Measurements from ENCODE around the gene MITF.

MITF gene

DNA sequence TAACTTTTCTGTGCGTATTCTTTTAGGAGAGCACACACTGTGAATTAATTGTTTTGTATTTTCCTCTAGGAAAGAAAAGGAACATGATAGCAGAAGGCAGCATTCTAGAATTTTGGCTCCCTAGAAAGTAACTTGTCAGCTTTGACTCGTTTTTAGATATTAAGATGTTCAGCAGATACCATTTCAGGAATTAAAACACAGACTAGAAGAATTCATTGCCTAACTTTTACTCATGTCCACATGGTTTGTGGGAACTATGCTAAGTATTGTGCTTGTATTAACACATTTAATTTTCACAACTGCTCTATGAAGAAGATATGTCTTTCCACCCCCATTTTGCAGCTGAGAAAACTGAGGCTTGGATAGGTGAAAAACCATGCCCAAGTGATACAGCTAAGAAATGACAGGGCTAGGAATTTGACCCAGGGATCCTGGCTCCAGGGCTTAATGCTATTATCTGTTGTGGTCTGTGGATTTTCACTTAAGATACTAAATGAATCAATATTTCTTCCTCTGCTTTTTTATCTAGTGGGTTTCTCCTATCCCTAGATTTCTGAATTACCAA lies 128.8 kb downstream of the MITF start:
- in situ Hi-C loops (cut with HindIII; ENCODE audit: low sequenced_read_pairs), result loop anchor here (25.0 kb wide), 1 partner anchor 181 kb away; no protein-coding TSS in a partner anchor

DNA sequence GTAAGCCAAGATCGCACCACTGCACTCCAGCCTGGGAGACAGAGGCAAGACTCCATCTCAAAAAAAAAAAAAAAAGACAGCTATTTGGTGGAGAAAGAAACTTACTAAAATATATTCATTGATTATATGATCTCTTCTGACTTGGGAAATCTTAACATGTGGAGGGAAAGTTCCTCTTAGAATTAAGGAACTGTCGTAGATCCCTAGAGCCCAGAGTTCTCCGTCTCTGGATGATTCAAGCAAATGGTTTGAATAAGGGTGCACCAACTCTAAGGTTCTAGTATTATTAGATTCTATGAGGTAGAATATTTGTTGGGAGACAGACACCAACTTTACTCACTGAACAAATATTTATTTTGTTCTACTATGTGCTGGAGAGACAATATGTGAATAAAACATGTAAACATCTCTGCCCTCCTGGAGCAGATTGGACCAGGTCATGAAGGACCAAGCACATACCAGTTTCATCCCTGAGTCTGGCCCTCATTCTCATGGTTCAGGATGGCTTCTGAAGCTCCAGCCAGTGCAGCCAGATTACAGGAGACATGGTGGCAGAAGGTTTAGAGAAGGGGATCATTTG lies 129.7 kb downstream of the MITF start:
- in situ Hi-C loops (cut with HindIII; ENCODE audit: low sequenced_read_pairs), result loop anchor here (25.0 kb wide), 1 partner anchor 182 kb away; no protein-coding TSS in a partner anchor

DNA sequence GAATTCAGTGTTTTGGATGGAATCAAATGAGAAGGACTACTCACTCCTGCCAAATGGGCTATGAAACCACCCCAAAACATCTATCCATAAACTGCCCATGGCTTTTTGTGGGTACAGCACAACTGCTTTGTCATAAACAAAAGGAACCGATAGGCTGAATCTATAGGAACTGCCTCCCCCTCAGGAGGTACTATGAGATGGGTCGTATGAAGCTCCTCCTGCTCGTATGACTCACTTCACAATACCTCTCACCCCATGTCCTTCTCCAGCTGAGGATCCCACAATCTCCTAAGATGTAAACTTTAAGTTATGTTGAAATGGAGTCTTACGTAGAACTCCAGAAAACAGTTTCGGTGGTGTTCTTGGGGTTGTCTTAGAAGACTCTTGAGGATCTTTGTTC lies 130.4 kb downstream of the MITF start:
- in situ Hi-C loops (cut with HindIII; ENCODE audit: low sequenced_read_pairs), result loop anchor here (25.0 kb wide), 1 partner anchor 182 kb away; no protein-coding TSS in a partner anchor

DNA sequence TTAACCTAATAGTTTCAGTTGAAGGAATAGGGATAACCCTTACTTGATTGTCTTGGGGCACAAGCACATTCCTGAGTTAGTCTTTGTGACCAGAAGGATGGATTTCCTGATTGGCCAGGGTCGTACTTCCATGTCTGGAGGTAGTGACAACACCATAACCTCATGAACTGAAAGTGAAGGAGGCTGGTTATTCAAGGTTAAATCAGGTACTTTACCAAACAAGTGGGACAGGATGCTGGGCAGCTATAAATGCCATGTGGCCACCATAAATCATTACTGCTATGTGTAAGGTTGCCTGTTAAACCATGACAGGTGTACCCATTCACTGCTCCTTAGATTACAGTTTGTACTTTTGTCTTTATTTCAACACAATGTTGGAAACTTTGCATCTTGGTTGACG lies 132.0 kb downstream of the MITF start:
- in situ Hi-C loops (cut with HindIII; ENCODE audit: low sequenced_read_pairs), result loop anchor here (25.0 kb wide), 1 partner anchor 184 kb away; no protein-coding TSS in a partner anchor

DNA sequence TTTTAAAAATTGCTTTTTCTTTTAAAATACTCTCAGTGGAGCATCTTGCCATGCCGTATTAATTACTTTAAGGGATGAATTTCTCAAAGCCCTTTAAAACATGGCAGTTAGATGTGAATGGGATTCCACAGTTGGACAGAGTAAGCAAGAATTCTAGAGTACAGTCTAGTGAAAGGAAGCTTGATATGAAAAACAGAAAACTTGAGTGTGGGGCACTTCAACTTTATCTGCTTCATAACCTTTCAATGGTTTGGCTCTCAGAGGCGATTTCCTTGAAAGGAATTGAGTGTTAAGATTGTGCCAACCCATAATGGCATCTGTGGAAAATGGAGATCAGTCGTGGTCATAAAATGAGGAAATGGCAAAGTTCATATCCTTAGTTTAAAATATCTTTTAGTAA lies 132.6 kb downstream of the MITF start:
- in situ Hi-C loops (cut with HindIII; ENCODE audit: low sequenced_read_pairs), result loop anchor here (25.0 kb wide), 1 partner anchor 185 kb away; no protein-coding TSS in a partner anchor

DNA sequence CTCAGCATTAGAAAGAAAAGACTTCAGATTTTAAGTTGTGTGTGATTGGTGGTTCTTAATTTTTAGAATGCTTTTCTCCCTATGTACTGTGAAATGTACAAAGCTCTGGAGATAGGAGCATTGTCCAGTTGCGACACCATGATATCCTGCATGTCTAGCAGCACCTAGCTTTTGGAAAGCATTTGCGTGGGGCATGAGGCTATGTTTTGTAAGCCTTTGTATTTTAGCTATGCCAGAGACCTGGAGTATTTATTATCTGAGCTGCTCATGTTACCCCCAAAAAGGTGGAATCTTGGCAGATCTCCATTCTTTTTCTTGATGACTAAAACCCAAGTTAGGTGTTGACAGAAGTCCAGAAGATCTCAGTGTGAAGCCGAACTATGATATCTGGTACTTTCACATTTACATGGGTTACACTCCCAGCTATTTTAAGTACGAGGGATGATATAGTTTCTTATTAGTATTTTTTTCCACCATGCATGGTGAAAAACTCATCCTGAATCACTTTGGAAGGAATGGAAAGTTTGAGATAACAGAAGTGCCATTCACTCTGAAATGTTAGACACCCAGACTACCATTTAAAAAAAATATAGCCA lies 133.6 kb downstream of the MITF start:
- in situ Hi-C loops (cut with HindIII; ENCODE audit: low sequenced_read_pairs), result loop anchor here (25.0 kb wide), 1 partner anchor 186 kb away; no protein-coding TSS in a partner anchor

DNA sequence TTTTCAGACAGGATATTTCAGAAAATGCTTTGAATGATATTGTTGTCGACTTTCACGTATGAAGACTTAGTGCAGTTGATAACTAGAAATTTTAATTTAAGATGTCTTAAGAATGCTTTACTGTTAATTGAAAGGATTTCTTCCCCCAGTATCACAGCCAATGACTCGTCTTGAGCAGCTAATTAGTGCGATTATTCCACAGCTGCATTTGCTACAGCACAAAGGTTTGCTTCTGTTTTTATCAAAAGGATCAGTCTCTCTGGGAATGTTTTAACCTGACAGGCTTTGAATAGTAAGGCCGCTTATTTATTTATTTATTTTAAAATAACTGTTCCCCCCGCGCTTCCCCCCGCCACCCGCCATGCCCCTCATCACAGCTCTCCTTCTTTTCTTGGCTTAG lies 136.8 kb downstream of the MITF start:
- in situ Hi-C loops (cut with HindIII; ENCODE audit: low sequenced_read_pairs), result no loop called here

DNA sequence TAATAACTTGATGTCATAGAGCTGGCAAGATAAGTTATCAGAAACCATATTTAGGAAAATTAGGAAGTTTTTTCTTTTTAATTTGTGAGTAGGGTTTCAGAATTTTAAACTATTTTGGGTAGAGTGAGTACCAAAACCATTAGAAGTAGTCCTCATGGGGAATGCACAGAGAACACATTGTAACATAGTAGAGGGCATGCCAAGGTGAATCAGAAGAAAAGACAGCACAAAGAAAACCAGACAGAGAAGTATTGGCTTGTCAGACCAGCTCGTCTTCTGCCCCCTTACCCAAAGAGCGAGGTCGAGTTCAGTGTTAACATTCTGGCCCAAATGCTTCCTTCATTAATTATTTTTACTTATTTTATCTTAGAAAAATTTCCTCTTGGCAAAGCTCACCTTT lies 139.0 kb downstream of the MITF start:
- in situ Hi-C loops (cut with HindIII; ENCODE audit: low sequenced_read_pairs), result no loop called here

DNA sequence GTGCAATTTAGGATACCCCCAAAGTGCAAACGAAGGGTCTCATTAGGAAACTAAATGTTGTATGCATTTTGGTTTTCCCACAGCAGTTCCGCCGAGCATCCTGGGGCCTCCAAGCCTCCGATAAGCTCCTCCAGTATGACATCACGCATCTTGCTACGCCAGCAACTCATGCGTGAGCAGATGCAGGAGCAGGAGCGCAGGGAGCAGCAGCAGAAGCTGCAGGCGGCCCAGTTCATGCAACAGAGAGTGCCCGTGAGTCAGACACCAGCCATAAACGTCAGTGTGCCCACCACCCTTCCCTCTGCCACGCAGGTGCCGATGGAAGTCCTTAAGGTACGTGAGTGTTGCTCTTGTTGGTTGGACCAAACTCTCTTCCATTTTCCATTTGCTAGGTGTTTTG lies 139.8 kb downstream of the MITF start:
- in situ Hi-C loops (cut with HindIII; ENCODE audit: low sequenced_read_pairs), result no loop called here

DNA sequence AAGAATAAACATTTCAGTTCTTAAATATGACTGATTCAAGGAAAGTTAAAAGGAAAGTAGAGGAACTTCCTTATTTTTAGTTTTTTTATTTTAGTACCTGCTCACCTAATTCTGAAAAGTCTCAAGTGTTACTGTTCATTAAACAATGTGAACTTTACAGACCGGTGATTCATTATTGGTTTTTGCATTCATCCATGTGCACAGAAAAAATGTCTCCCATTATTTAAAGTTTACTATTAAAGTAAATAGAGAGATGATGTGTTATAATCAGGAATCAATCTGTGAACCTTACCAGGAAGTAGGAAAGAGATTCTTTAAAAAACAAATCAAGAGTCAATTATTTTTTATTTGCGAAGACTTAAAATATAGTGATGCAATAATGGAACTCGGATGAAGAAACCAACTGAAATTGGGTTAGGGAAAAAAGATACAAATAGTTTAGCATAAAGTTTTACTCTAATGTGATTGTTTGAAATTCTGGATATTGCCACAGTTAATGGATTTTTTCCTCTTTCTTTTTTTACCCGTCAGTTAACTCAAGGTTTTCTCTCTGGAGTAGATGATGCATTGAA lies 140.9 kb downstream of the MITF start:
- in situ Hi-C loops (cut with HindIII; ENCODE audit: low sequenced_read_pairs), result no loop called here

DNA sequence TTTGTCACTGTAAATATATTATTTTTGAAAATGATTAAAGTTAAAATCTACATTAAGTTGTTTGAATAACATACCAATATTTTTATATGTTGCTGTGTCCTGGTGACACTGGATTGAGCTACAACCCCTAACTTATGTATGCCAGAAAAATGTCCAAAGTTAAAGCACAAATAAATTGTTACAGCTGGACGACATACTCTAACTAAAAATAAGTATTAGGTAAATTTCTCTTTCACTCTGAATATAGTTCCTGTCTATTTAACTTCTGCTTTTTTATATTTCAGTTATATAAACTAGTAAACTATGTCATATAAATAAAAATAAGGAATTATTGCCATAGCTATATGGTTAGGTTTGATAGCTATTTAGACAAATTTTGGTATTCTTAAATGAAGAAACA lies 141.8 kb downstream of the MITF start:
- in situ Hi-C loops (cut with HindIII; ENCODE audit: low sequenced_read_pairs), result no loop called here

DNA sequence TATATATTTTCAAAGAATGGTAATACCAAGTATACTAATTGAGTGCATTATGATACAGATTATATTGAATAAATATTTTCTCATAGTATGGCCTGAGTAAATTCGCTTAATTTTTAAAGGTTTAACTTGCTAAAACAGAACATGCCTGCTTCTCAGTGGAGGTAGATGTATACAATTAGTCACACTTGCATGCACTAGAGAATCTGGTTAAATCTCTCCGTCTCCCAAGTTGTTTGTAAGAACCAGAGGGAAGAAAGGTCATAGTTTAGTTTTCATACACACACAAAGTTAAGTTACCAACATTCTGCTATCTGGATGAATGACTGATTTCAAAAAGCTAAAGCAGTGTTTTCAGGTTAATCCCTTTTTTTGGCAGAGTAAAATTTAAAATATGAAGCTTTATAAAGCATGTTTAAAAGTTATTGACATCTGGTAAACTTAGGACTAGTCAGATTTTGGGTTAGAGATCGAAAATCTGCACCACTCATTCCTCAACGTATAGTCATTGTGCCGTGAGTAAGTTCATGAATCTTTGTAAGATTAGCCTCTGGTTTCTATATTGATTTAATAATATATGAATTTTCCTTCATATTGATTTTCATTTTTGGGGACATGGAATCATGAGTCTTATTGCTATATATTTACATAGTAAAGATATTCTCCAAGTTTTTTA lies 142.6 kb downstream of the MITF start:
- in situ Hi-C loops (cut with HindIII; ENCODE audit: low sequenced_read_pairs), result no loop called here

DNA sequence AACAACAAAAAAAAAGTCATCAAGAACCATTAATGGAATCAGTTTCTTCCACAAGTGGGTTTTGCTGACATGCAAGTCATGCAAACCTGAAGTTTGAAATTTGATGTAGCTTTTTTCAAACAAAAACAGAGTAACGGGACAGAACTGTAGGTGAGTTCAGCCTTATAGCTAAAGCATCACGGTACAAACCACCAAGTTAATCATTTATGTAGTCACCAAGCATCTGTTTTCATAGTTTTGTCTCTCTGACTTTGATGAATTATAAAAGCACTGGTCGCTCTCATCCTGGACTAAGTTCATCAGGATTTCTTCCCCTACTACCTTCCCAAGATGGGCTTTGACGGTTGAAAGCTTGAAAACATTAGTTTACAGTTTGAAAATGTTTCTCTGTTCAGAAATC lies 143.3 kb downstream of the MITF start:
- in situ Hi-C loops (cut with HindIII; ENCODE audit: low sequenced_read_pairs), result no loop called here

DNA sequence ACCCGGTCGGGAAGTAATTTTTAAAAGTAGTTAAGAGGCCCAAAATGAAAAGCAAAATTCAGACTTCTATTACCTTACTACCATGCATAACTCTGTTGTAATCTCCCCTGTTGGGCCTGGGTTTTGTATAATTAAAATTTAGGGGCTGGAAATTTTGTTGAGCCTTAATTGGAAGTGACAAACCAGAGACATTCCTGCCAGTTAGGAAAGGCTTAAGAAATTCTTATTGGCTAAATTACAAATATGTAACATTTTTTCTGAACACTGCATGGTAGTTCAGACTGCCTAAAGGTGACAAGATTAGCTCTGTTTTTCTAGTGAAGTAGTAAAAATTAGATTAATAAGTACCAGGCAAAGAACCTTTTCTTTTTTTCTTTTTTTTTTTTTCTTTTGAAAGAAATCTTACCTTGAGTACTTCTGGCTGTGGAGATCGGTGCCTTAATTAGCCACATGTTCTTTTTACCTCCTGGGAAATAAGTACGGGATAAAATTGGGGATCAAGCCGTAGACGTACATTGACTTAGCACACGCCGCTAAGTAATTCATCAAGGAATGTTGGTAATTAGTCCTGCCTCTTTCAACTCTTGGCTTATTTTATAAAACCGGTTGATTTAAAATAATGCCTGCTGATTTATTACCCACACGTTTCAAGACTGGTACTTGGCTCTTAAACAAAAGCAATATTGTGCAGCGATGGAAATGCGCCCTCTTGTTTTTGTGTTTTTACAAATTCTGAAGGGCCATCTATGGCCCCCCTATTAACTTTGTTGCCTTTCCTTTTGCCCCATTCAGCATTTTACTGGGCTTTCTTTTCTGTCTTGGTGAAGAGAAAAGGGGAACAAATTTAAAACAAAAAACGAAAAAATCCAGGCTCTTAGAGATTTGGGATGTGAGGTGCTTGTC lies 149.0 kb downstream of the MITF start:
- in situ Hi-C loops (cut with HindIII; ENCODE audit: low sequenced_read_pairs), result no loop called here

DNA sequence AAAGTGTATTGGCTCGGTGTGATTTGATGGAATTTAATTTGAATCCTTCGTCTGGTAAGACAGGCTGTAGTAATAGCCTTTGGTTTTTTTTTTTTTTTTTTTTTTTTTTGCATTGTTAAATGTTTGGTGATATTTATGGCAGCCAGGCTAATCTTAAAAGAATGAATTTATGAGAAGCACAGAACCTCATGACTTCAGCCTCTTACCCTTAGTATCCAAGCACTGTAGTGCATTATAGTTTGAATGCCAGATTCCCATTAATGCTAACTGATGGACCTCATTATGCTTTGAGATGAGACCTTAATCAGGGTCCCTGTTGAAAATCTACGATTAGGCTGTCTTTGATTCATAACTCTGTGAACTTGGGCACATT lies 149.7 kb downstream of the MITF start:
- in situ Hi-C loops (cut with HindIII; ENCODE audit: low sequenced_read_pairs), result no loop called here

DNA sequence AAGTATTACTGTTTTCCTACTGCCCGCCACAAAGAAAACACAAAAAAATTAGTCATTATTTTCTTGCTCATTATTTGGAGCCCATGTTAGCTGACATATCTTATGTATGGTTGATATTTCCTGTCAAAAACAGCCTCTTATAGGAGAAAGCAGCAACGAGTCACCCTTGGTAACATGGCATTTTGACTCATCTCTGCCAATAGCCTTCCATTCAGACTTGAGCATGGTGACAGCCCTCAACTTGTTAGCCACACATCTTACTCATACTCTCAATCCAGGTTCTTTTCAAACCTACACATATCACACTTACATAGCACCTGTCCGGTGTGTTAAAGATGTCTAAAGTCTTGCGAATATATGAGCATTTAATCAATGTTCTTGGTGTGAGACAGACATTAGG lies 150.8 kb downstream of the MITF start:
- in situ Hi-C loops (cut with HindIII; ENCODE audit: low sequenced_read_pairs), result no loop called here

DNA sequence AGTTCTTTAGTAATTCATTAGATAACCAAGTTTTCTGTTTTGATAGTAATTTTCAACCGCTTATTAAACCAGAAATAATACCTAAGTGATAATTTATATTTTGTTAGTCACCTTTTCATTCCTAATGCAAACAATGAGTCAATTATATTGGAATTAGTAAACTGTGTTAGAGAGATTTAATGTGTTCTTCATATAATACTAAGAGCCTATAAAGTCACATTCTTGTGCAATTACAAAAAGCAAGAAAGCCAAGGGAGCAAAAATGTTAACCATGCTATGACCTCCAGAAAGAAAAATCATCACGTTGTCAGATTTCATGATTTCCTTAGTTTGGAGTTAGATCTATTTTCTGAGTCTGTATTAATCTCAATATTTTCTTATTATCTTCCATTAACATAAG lies 151.4 kb downstream of the MITF start:
- in situ Hi-C loops (cut with HindIII; ENCODE audit: low sequenced_read_pairs), result no loop called here

DNA sequence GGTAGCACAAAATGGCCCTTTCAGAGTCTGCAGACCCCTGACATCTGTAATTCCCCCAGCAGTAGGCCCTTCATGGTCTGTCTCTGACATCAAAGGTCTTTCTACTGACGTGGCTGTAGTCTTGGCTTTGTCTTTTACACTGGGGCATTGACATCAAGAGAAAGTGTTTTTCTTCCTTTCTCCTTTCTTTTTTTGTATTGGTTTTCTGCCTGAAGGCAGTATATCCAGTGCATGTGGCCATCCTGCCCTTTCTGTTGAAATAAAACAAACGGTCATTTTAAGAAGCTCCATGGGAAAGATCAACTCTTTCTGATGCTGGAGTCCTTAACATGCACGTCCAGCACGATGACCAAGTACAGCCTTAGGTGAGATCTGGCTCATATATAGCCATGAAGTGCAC lies 153.4 kb downstream of the MITF start:
- in situ Hi-C loops (cut with HindIII; ENCODE audit: low sequenced_read_pairs), result no loop called here

DNA sequence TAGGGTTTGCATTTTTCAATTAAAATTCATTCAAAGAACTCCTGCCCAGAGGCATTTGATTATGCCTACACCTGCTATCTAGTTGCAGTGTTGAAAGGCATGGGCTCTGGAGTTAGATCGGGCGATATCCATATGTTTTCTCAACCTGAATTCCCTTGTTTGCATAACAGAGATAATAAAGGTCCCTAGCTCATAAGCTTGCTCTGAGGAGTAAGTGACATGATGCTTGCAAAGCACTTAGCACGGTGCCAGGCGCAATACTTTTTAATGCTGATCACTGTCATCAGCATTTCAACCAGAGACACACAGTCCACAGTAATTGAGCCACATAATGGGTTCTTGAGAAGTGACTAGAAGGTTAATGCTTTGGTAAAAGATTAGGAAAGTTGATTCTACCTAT lies 154.0 kb downstream of the MITF start:
- in situ Hi-C loops (cut with HindIII; ENCODE audit: low sequenced_read_pairs), result no loop called here

DNA sequence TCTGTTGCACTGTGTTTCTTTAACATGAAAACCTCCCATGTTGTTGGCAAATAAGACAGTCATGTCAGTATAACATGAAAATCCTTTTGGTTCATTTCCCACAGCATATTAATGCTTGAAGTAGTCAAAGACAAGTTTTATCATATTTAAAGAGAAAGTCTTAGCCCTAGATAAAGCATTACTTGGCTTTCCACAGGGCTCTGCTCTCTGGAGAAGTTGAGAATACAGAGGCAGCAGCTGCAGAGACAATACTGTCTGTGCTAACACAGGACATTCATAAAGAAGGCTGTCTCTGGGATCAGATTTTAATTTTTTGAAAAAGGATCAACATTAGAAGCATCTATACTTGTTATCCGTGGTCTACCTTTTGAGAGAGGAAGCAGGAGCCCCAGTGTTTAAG lies 156.8 kb downstream of the MITF start:
- in situ Hi-C loops (cut with HindIII; ENCODE audit: low sequenced_read_pairs), result no loop called here

DNA sequence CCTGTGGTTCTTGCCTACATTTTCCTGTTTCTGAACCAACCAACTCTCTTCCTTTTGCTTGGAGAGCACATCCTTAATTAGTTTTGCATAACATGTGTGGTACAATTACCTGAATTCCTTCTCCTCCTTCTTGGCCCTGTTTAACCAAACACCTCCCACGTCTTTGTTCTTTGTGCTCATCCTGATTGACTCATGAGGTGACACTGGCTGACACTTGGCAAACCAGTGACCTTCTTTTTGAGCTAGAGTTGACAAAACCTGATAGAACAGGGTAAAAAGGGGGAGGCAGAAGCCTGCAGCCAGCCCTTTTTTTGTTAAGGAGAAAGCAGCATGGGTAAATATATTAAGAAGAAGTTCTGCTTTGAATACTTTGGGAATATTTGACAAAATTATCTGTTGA lies 161.1 kb downstream of the MITF start:
- in situ Hi-C loops (cut with HindIII; ENCODE audit: low sequenced_read_pairs), result no loop called here
